ENCODE results near the gene ANAPC7.

DNA sequence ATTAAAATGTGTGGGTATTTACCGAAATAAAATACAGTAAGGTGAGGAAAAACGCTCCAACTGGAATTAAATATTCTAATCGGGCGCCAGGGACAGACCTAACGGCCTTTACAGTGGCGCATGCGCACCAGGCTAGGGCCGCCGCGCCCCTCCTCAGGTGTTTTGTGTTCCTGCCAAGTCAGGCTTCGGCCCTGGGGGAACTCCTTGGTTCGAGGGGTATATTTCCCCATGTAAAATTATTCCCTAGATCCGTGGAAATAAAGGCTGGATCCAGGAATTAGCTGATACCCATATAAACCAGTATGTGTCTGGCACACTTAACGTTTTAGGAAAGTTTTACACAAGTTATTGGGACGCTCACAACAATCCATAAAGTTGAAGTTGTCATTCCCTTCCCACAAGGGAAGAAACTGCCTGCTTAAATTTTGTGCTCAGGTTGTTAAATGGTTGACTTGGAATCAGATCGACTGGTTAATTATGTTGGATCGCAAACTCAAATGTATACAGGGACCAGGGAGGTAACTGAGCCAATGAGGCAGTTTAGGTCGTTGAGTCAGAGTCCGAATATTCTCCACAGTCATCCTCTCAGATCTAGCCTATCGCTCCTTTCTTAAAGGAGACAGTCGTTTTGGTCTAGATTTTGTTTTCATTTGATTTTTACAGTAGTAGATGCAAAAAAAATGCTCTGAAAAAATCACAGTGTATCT is 621 bp upstream of the ANAPC7 start:
- TF ChIP-seq EZH2phosphoT487 (IDR thresholded peaks at IDR 0.05; ENCODE audit: low read length) = no peak
- no peak for TF ChIP-seq CTCF (IDR thresholded peaks at IDR 0.05; ENCODE audit: low read length)
- no peak for TF ChIP-seq EZH2 (optimal IDR thresholded peaks at IDR 0.05; ENCODE audit: low read depth, low read length)
